Duodenal mucosa (tissue), 2 donors: ENCODE measurements around the gene CRYAA.
"Not testable (repeated sequence)": the region's sequence is repeated elsewhere in the genome, so short reads cannot be mapped to it uniquely, and the experiment has no call there.

ENCODE experiments used
- H3K27ac ChIP-seq: one replicate; pipeline ENCODE4 v1.7.0; 2013; ENCODE audit warnings: low read depth, low read length
- H3K27me3 ChIP-seq, 2 donors: one replicate each; pipeline ENCODE4 v1.7.0; 2013; ENCODE audit warnings: low read length in 2 of 2, control low read depth in 1 of 2; ENCODE audit not compliant: insufficient read depth in 2 of 2, control insufficient read depth in 1 of 2
- H3K36me3 ChIP-seq, 2 donors: one replicate each; pipeline ENCODE4 v1.7.0; 2013; ENCODE audit warnings: low read length in 2 of 2, control low read depth in 1 of 2; ENCODE audit not compliant: insufficient read depth in 2 of 2, control insufficient read depth in 1 of 2
- H3K4me1 ChIP-seq, 2 donors: one replicate each; pipeline ENCODE4 v1.7.0; 2013; ENCODE audit warnings: low read length in 2 of 2, control low read depth in 1 of 2; ENCODE audit not compliant: insufficient read depth in 2 of 2, control insufficient read depth in 1 of 2
- H3K4me3 ChIP-seq, 2 donors: one replicate each; pipeline ENCODE4 v1.7.0; 2013; ENCODE audit warnings: low read length in 2 of 2, low read depth in 1 of 2
- H3K9ac ChIP-seq, 2 donors: one replicate each; pipeline ENCODE4 v1.7.0; 2013; ENCODE audit warnings: low read length in 2 of 2, low read depth in 1 of 2
- H3K9me3 ChIP-seq, 2 donors: one replicate each; pipeline ENCODE4 v1.7.0; 2013; ENCODE audit warnings: low read length in 2 of 2, control low read depth in 1 of 2; ENCODE audit not compliant: control insufficient read depth in 1 of 2

The CRYAA gene

GRCh38 chr21:43176621-43177020 lies 7.8 kb downstream of the CRYAA start:
- not testable (repeated sequence) for H3K9ac ChIP-seq, H3K36me3 ChIP-seq, H3K4me3 ChIP-seq, H3K9me3 ChIP-seq, H3K27me3 ChIP-seq, H3K4me1 ChIP-seq, H3K27ac ChIP-seq

- not testable (repeated sequence) for H3K27ac ChIP-seq, H3K9me3 ChIP-seq
Measured at GRCh38 chr21:43177043-43177906, 8.5 kb downstream of the CRYAA start.

GRCh38 chr21:43178175-43178826 lies 9.5 kb downstream of the CRYAA start:
- not testable (repeated sequence) for H3K4me1 ChIP-seq, H3K27me3 ChIP-seq

More at GRCh38 chr21:43177043-43177906, 8.5 kb downstream of the CRYAA start:
- H3K36me3 ChIP-seq, H3K4me1 ChIP-seq, H3K4me3 ChIP-seq, H3K9ac ChIP-seq, H3K27me3 ChIP-seq: not testable (repeated sequence)

GRCh38 chr21:43181033-43181432 lies 12.2 kb downstream of the CRYAA start:
- H3K36me3 ChIP-seq, H3K9me3 ChIP-seq, H3K4me3 ChIP-seq, H3K9ac ChIP-seq, H3K27me3 ChIP-seq, H3K27ac ChIP-seq, H3K4me1 ChIP-seq: not testable (repeated sequence)

More at GRCh38 chr21:43178175-43178826, 9.5 kb downstream of the CRYAA start:
- H3K27ac ChIP-seq, H3K9ac ChIP-seq, H3K9me3 ChIP-seq, H3K4me3 ChIP-seq, H3K36me3 ChIP-seq: not testable (repeated sequence)

- not testable (repeated sequence) for H3K36me3 ChIP-seq, H3K4me3 ChIP-seq, H3K4me1 ChIP-seq, H3K9me3 ChIP-seq, H3K27ac ChIP-seq, H3K27me3 ChIP-seq, H3K9ac ChIP-seq
Measured at GRCh38 chr21:43187268-43187667, 18.5 kb downstream of the CRYAA start.

GRCh38 chr21:43187715-43188114 lies 18.9 kb downstream of the CRYAA start:
- Histone ChIP-seq H3K9me3 (no peaks in the 10 kb centered on the region), H3K9ac (no peak overlapping the region), H3K36me3 (no peaks in the 10 kb centered on the region), H3K4me1 (no peaks in the 10 kb centered on the region), H3K4me3 (no peak overlapping the region), H3K27ac (no peak overlapping the region), H3K27me3 (no peaks in the 10 kb centered on the region)

GRCh38 chr21:43188181-43188580 lies 19.4 kb downstream of the CRYAA start:
- H3K9me3 ChIP-seq = no peaks in the 10 kb centered on the region
- no peaks in the 10 kb centered on the region for H3K4me1 ChIP-seq
- no peaks in the 10 kb centered on the region for H3K36me3 ChIP-seq
- no peak overlapping the region for H3K27ac ChIP-seq
- H3K9ac ChIP-seq = no peak overlapping the region
- no peak overlapping the region for H3K4me3 ChIP-seq
- no peaks in the 10 kb centered on the region for H3K27me3 ChIP-seq

GRCh38 chr21:43188592-43189210 lies 19.9 kb downstream of the CRYAA start:
- Histone ChIP-seq H3K4me3 (no peak overlapping the region), H3K27ac (no peak overlapping the region), H3K9me3 (no peaks in the 10 kb centered on the region), H3K27me3 (no peaks in the 10 kb centered on the region), H3K9ac (no peak overlapping the region), H3K4me1 (no peaks in the 10 kb centered on the region), H3K36me3 (no peaks in the 10 kb centered on the region)

GRCh38 chr21:43189936-43190335 lies 21.1 kb downstream of the CRYAA start:
- no peaks in the 10 kb centered on the region for H3K36me3 ChIP-seq
- H3K9ac ChIP-seq = no peak overlapping the region
- no peaks in the 10 kb centered on the region for H3K27me3 ChIP-seq
- H3K27ac ChIP-seq = no peak overlapping the region
- H3K4me3 ChIP-seq = no peak overlapping the region
- H3K4me1 ChIP-seq = peaks cover 0 to 2% of the 10 kb centered on the region in 2 donors
- H3K9me3 ChIP-seq = no peaks in the 10 kb centered on the region

GRCh38 chr21:43190544-43190943 lies 21.7 kb downstream of the CRYAA start:
- H3K9me3 ChIP-seq = no peaks in the 10 kb centered on the region
- no peak overlapping the region for H3K4me3 ChIP-seq
- H3K9ac ChIP-seq = no peak overlapping the region
- H3K27me3 ChIP-seq = no peaks in the 10 kb centered on the region
- no peaks in the 10 kb centered on the region for H3K36me3 ChIP-seq
- H3K4me1 ChIP-seq = peaks cover 0 to 4% of the 10 kb centered on the region in 2 donors
- no peak overlapping the region for H3K27ac ChIP-seq
